UCSD-AML1 (cell line): ENCODE results near the gene CIAPIN1.
"Not testable (repeated sequence)": the region's sequence is repeated elsewhere in the genome, so short reads cannot be mapped to it uniquely, and the experiment has no call there.

Experiments
- DNase-seq: peaks from one replicate; lab custom pipeline; 2025; ENCODE audit not compliant: unreplicated experiment; lab: John Stamatoyannopoulos, UW

CIAPIN1 gene

DNA sequence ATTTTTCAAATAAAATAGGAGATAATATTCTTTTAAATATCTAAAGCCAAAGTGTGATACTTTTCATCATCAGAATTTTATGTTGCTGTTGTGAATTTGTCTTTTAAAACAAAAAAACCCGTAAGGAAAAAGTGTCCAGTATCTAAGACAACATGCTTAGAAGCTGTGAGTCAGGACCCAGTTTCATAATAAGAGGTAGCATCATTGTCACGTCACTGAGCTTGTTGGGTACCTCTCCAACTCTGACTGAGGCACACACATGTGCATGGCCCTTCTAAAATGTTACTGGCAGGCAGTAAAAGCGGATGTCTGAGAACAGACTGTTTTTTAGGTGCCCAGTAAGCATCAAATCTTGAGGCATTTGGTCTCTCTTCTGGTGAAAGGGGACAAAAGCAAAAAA lies 2.5 kb downstream of the CIAPIN1 start:
- no peak for DNase-seq

DNA sequence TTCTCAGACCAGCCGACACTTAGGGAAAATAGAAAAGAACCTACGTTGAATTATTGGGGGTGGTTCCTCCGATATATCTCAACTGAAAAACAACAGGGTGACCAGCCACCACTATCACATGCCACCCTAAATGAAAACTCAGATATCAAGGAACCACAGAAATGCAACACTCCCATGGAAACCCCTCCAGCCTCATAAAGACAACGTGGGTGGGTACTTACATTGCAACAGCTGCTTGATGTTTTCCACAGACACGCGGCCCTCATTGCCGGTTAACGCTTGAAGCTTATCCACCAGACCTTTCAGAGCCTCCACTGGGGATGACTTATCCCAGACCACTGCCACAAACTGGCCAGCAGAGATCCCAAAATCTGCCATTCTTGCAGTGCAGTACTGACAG lies 6.6 kb downstream of the CIAPIN1 start:
- DNase-seq = not testable (repeated sequence)

DNA sequence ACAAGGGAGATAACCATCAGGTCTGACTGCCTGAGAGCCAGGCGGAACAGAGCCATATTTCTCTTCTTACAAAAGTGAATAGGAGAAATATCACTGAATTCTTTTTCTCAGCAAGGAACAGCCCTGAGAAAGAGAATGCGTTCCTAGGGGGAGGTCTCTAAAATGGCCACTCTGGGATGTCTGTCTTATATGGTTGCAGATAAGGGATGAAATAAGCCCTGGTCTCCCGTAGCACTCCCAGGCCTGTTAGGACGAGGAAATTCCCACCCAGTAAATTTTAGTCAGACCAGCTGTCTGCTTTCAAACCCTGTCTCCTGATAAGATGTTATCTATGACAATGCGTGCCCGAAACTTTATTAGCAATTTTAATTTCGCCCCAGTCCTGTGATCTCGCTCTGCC lies 7.2 kb downstream of the CIAPIN1 start:
- DNase-seq = not testable (repeated sequence)

- no peak for DNase-seq
These were observed 11.3 kb downstream of the CIAPIN1 start for GRCh38 chr16:57435838-57436237.

DNA sequence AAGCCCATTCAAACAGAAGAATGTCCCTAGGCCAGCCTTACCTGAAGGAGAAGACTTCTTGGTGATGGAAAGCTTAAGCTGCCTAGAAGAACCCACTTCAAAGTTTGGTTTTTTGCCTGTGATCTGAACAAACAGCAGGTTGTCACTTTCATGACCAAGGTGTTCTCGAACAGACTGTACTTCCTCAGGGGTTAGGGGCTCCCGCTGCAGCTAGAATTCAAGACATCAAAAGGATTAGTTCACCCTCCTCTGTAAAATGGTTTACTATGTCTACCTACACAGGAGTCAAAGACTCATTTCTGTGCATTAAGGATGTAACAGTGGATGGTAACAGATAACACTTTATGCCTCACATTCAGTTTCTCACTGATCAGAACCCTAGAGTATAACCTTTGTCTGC lies 13.2 kb downstream of the CIAPIN1 start:
- no peak for DNase-seq

- DNase-seq = no peak
These were observed 14.2 kb downstream of the CIAPIN1 start for GRCh38 chr16:57432989-57433388.

DNA sequence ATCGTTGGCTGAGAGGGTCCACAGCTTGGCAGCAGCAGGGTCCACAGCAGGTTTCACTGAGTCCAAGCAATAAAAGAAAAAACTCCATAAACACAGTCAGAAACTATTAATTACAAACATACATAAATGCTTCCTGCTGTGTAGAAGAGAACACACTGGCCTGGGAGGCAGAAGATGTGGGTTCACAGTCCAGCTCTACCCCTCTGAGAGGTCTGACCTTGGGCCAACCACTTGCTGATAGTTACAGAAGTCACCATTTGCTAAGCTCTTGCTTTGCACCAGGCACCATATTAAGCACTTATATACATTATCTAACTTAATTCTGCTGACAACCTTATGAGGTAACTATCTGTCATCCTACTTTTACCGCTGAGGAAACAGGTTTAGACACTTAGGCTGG lies 14.7 kb downstream of the CIAPIN1 start:
- DNase-seq = no peak

DNA sequence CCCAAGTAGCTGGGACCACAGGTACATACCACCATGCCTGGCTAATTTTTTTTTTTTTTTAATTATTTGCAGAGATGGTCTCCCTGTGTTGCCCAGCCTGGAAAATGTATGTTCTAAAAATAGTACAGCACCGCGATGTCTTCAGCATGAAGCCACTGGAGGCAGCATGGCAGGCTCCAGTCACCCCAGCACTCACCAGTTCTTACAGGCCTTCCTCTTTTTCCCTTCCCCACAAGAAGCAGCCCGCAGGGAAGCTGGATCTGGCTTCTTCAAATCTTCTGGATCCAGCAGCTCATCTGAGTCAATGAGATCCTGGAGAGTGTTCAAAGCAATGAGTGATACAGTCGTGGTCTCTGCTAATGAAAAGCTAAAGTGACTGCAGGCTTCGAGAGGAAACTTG lies 16.2 kb downstream of the CIAPIN1 start:
- DNase-seq = no peak

GRCh38 chr16:57427824-57428223 lies 19.4 kb downstream of the CIAPIN1 start:
- DNase-seq = no peak

DNA sequence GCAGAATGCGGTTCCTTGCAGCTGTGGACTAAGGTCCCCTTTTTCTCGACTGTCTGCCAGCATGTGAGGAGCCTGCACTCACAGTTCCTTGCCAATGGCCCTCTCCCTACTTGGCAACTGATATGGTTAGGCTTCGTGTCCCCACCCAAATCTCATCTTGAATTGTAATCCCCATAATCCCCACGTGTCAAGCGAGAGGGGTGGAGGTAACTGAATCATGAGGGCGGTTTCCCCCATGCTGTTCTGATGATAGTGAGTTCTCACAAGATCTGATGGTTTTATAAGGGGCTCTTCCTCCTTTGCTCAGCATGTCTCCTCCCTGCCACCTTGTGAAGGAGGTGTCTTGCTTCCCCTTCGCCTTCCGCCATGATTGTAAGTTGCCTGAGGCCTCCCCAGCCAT lies 19.9 kb downstream of the CIAPIN1 start:
- no peak for DNase-seq

- no peak for DNase-seq
These were observed 20.8 kb downstream of the CIAPIN1 start for GRCh38 chr16:57426356-57426755.

DNA sequence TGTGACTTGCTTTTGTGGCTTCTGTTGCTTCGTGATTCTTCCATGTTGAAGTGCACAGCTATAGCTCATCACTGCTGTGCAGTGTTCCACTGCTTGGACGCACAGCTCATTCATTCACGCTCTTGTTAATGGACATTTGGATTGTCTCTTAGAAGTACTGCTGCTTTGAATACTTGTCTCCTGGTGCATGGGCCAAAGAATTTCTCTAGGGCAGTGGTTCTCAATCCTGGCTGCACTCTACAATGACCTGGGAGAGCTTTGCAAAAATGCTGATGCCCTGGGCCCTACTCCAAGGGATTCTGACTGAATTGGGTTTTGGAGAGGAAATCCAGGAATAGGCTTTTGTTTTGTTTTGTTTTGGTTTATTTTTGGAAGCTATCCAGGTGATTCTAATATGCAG lies 22.6 kb downstream of the CIAPIN1 start:
- DNase-seq = no peak

DNA sequence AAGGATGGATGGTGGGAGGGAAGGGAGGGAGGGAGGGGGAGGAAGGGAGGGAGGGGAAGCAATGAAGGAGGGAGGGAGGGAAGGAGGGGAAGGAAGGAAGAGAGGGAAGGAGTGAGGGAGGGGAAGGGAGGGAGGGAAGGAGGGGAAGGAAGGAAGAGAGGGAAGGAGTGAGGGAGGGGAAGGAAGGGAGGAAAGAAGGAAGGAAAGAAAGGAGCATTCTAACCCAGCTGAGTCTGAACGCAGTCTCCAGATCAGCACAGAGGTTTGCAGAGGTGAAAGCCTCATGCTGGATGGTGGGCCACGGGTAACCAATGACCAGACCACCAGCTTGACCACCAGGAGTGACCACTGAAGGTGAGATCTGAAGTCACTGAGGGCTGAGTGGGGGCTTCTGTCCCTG lies 24.0 kb downstream of the CIAPIN1 start:
- DNase-seq = no peak

DNA sequence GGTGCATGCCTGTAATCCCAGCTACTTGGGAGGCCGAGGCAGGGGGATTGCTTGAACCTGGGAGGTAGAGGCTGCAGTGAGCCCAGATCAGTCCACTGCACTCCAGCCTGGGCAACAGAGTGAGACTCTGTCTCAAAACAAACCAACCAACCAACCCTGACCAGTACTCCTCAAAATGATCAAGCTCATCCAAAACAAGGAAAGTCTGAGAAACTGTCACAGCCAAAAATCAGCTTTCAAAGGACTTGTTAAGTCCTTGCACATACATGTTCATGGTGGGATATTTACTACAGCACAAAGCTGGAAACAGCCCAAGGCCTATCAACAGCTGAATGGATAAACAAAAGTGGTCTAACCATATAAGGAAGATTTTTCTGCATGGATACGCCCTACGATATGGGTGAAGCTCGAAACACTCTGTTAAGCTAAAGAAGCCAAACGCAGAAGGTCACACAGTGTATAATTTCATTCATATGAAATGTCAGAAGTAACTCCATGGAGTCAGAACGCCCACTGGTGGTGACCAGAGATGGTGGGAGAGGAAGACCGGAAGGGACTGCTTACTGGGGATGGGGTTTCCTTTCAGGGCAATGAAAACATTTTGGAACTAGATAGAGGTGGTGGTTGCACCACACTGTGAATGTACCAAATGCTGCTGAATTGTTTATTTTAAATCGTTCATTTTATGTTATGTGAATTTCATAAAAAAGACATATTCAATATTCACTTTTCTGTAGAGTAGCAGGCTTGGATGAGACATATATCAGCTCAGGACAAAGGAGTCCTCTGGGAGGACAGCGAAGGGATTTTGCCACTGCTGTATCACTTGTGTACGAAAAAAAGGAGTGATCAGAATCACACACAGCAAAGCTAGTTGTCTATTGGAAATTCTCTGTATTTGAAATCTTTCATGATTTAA lies 24.9 kb downstream of the CIAPIN1 start:
- DNase-seq = peak; percentile 34

DNA sequence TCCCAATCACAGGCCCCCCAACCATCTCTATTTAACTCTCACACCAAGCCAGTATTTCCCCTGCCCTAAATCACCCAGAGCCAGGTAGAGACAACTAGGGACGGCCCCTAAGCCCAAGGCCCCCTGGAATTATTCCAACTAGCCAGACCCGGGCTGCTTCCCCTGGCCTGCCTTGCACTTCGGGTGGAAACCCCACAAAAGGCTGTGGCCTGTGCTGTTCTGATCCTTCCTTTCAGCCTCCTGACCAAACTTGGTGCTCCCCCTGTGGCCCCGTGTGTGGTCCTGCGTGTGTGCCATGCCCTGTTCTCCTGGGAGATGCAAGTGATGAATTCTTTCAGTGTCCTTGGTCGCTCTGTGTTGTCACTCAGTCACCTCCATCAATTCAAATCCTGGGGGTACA lies 27.7 kb downstream of the CIAPIN1 start:
- DNase-seq = no peak

GRCh38 chr16:57416084-57416483 lies 31.1 kb downstream of the CIAPIN1 start:
- DNase-seq = no peak

DNA sequence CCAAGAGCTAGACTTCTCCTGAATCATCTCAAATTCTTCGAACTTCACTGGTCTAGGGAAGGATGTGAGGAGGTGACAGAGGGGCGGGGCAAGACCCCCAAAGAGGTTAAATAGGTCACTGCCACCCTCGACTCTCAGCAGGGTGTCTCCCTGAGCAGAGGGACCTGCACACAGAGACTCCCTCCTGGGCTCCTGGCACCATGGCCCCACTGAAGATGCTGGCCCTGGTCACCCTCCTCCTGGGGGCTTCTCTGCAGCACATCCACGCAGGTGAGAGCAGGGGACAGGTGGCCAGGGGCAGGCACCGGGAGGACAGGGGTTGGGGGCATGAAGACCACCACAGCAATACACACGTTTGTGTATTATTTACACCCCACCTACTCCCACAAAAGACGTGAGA lies 33.5 kb downstream of the CIAPIN1 start:
- DNase-seq = no peak

- DNase-seq = no peak
These were observed 33.9 kb downstream of the CIAPIN1 start for GRCh38 chr16:57413301-57413730.

DNA sequence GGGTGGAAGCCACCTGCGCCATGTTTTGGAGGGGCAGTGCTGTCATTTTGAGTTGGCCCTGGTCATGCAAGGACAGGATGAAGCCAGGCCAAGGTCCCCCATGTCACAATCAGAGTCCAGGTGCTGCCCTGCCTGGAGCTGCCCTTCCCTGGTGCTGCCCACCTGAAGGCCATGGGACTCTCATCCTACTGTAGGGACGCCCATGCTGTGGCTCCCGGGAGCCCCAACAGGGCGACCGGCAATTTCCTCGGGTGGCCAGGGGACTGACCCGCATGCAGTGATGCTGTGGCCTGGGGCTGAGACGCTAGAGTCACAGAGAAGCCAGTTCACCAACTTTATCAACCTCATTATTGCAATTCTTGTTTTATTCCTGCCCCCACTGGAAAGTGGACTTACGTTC lies 34.6 kb downstream of the CIAPIN1 start:
- DNase-seq = no peak

DNA sequence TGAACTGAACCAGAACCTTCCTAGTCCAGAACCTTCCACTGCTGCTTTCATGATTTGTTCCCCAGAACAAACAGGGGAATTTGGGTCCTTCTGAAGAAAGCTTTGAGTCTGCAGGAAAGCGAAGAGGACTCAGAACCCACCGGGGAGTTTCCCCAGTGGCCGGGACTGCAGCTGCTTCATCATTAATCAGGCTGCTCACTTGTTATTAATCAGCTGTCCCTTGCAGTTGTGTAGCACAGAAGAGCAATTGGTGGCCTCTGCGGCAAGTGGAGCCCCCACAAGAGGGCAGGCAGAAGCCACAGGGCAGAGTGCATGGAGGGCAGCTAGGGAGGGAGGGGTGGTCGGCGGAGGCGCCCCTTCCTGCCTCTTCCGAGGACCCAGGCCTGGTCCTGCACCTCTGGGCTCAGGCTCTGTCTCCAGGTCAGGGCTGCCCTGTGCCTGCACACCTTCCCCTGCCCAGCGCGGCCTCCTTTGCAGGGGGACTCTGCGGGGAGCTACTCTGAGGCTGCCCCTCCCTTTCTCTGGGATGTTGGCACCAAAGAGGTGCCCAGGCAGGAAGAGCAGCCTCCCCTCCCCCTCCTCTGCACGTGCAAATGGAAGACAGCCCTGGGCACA lies 35.7 kb downstream of the CIAPIN1 start:
- DNase-seq = no peak

GRCh38 chr16:57409870-57410587 lies 37.2 kb downstream of the CIAPIN1 start:
- no peak for DNase-seq

DNA sequence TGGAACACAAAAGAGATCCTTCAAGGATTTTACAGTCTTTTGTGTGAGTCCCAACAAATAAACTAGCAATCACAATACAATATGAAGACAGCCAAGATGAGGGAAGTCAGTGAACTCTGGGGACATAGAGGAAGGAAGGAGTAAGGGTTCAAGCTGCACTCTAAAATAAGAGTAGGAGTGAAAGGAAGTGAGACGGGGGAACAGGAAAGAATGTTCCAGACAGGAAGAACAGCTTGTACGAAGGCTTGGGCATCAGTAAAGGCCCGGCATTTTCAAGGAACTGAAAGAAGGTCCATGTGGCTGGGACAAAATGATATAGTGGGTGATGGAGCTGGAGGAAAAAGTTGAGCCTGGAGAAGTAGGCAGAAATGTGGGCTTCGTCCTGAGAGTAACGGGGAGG lies 38.1 kb downstream of the CIAPIN1 start:
- DNase-seq = no peak
